ENCODE data around the gene PPP4R2. TPM values are rescaled to one million over a fixed set of nuclear protein-coding genes. Genes with fewer than 3 reads are reported as not detected.

The PPP4R2 gene
- total RNA-seq, 5 donors from 2014 or later (not counting 1 experiment from before 2014, with no cell fraction given) = 53.3 to 70.6 (median 61.3) TPM

DNA sequence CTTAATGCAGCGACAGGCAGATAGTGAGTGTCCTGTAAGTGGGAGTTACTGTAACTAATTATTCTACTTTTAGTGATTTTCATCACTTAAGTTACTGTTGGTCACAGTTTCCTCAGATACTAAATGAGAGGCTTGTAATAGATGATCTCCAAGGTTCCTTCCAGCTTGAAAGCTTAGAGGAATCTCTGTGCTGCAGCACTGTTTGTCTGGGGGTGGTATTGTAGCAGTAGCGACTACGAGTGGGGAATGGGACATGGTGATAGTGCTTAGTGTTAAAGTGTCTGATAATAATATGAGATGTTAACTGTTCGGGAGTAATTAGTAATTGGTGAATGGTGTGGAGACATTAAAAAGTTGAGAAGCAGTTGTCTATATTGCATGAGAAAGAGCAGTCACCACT is 12.4 kb downstream of the PPP4R2 start:
- Mint-ChIP-seq H3K9me3 (no peaks in the 10 kb centered on the region), H3K4me3 (peak overlapping the region in 2 of 3 donors; percentile 9 to 51), H3K4me1 (peaks cover 85 to 90% (median 90%) of the 10 kb centered on the region in 3 donors), H3K36me3 (peaks cover 63% of the 10 kb centered on the region), H3K27ac (peak overlapping the region; percentile 4 to 30), H3K27me3 (no peaks in the 10 kb centered on the region)
- Histone ChIP-seq H3K4me3 (ENCODE audit: control insufficient read depth in 1 of 2, extremely low read depth in 1 of 2, low read length in 1 of 2) (no peak overlapping the region), H3K36me3 (ENCODE audit: control insufficient read depth in 2 of 2, extremely low read depth in 1 of 2, insufficient read depth in 1 of 2, low read length in 1 of 2) (peaks cover 4 to 22% of the 10 kb centered on the region in 2 donors), H3K4me1 (ENCODE audit: control insufficient read depth in 1 of 2, extremely low read depth in 1 of 2, insufficient read depth in 2 of 2, low read length in 2 of 2) (peaks cover 15 to 27% of the 10 kb centered on the region in 2 experiments), H3K27ac (ENCODE audit: low read length) (no peak overlapping the region), H3K27me3 (replicated peaks in 1 of 2; ENCODE audit: control insufficient read depth in 2 of 2, extremely low read depth in 1 of 2, insufficient read depth in 2 of 2, low read length in 1 of 2) (no peaks in the 10 kb centered on the region), H3K9me3 (no peaks in the 10 kb centered on the region)
- DNase-seq (no peak), ATAC-seq (replicated peaks in 1 of 4) (no peak)
- ChIA-PET POLR2A (interaction anchor here in 1 of 2 donors (1.1 kb wide), 1 partner anchor 9 kb away, joined by 5 read pairs; no protein-coding TSS in a partner anchor), CTCF (interaction anchor here (0.5 to 0.6 kb wide), 3 partner anchors 28 to 1301 kb away, joined by 3 to 4 read pairs (median 3); no protein-coding TSS in a partner anchor)
- WGBS (ENCODE audit: insufficient coverage) = no CpG with 5 or more reads among the region's 4 CpGs

DNA sequence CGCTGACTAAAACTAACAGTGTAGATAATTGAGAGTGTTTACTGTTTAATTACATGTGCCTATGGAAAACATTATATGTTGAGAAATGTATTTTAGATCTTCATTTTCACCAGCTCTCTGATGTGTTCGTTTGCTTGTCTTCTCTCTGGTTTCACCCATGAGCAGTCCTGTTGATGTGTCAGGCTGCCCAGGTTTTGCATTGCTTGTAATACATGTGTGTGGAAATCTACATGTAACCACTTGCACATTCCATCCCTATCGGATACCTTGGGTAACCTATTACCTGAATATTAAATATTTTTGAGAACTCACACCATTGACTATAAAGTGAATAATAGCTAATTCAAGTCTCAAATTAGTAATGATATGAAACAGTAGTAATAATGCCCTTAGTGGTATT is 13.1 kb downstream of the PPP4R2 start:
- Mint-ChIP-seq H3K27me3 (no peaks in the 10 kb centered on the region), H3K36me3 (peaks cover 58% of the 10 kb centered on the region), H3K4me3 (peak overlapping the region in 1 of 3 donors; percentile 51), H3K4me1 (peaks cover 81 to 86% (median 83%) of the 10 kb centered on the region in 3 donors), H3K9me3 (no peaks in the 10 kb centered on the region), H3K27ac (peak overlapping the region in 1 of 2 donors; percentile 7)
- DNase-seq (no peak), ATAC-seq (replicated peaks in 1 of 4) (no peak)
- Histone ChIP-seq H3K36me3 (ENCODE audit: control insufficient read depth in 2 of 2, extremely low read depth in 1 of 2, insufficient read depth in 1 of 2, low read length in 1 of 2) (peaks cover 4 to 24% of the 10 kb centered on the region in 2 donors), H3K9me3 (no peaks in the 10 kb centered on the region), H3K4me1 (ENCODE audit: control insufficient read depth in 1 of 2, extremely low read depth in 1 of 2, insufficient read depth in 2 of 2, low read length in 2 of 2) (peaks cover 15 to 21% of the 10 kb centered on the region in 2 experiments), H3K27me3 (replicated peaks in 1 of 2; ENCODE audit: control insufficient read depth in 2 of 2, extremely low read depth in 1 of 2, insufficient read depth in 2 of 2, low read length in 1 of 2) (no peaks in the 10 kb centered on the region), H3K4me3 (ENCODE audit: control insufficient read depth in 1 of 2, extremely low read depth in 1 of 2, low read length in 1 of 2) (no peak overlapping the region), H3K27ac (ENCODE audit: low read length) (no peak overlapping the region)
- CTCF ChIA-PET = interaction anchor here in 1 of 2 donors (0.5 to 1.3 kb wide), 4 partner anchors 10 to 126 kb away, joined by 3 read pairs; no protein-coding TSS in a partner anchor
- no CpG with 5 or more reads among the region's 3 CpGs for WGBS (ENCODE audit: insufficient coverage)
- POLR2A ChIA-PET = interaction anchor here (0.6 to 1.0 kb wide), 2 partner anchors 63 to 1919 kb away, joined by 3 read pairs; no protein-coding TSS in a partner anchor

DNA sequence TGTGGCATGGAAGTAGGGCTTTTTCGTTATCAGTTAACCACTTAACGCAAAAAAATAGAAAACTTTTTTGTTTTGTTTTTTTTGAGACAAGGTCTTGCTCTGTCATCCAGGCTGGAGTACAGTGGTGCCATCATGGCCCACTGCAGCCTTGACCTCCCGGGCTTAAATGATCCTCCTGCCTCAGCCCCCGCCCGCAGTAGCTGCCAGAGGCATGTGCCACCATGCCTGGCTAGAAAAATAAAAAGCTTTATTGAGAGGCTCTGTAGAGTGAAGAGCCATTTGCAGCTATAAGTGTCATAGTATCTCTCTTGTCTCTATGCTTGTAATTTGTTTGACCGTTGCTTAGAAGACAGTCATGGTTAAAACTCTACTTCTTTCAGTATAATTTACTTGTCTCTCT is 13.5 kb downstream of the PPP4R2 start:
- no peak for ATAC-seq (replicated peaks in 1 of 4)
- H3K27me3 ChIP-seq (replicated peaks in 1 of 2; ENCODE audit: control insufficient read depth in 2 of 2, extremely low read depth in 1 of 2, insufficient read depth in 2 of 2, low read length in 1 of 2) = no peaks in the 10 kb centered on the region
- 100% methylated on average over 3 of the region's 6 CpGs for WGBS (ENCODE audit: insufficient coverage)
- H3K27ac ChIP-seq (ENCODE audit: low read length) = no peak overlapping the region
- no peaks in the 10 kb centered on the region for H3K27me3 Mint-ChIP-seq
- peaks cover 4 to 24% of the 10 kb centered on the region in 2 donors for H3K36me3 ChIP-seq (ENCODE audit: control insufficient read depth in 2 of 2, extremely low read depth in 1 of 2, insufficient read depth in 1 of 2, low read length in 1 of 2)
- peak overlapping the region in 1 of 3 donors; percentile 46 for H3K4me3 Mint-ChIP-seq
- H3K36me3 Mint-ChIP-seq = peaks cover 57% of the 10 kb centered on the region
- H3K4me3 ChIP-seq (ENCODE audit: control insufficient read depth in 1 of 2, extremely low read depth in 1 of 2, low read length in 1 of 2) = no peak overlapping the region
- H3K4me1 Mint-ChIP-seq = peaks cover 80 to 84% (median 81%) of the 10 kb centered on the region in 3 donors
- H3K27ac Mint-ChIP-seq = no peak overlapping the region
- ChIA-PET CTCF (interaction anchor here (0.7 to 1.3 kb wide), 4 partner anchors 11 to 46 kb away, joined by 3 read pairs; no protein-coding TSS in a partner anchor), POLR2A (interaction anchor here (0.6 to 1.0 kb wide), 3 partner anchors 13 to 1920 kb away, joined by 3 read pairs; no protein-coding TSS in a partner anchor)
- H3K9me3 Mint-ChIP-seq = no peaks in the 10 kb centered on the region
- peaks cover 15 to 21% of the 10 kb centered on the region in 2 experiments for H3K4me1 ChIP-seq (ENCODE audit: control insufficient read depth in 1 of 2, extremely low read depth in 1 of 2, insufficient read depth in 2 of 2, low read length in 2 of 2)
- no peaks in the 10 kb centered on the region for H3K9me3 ChIP-seq
- DNase-seq = no peak

DNA sequence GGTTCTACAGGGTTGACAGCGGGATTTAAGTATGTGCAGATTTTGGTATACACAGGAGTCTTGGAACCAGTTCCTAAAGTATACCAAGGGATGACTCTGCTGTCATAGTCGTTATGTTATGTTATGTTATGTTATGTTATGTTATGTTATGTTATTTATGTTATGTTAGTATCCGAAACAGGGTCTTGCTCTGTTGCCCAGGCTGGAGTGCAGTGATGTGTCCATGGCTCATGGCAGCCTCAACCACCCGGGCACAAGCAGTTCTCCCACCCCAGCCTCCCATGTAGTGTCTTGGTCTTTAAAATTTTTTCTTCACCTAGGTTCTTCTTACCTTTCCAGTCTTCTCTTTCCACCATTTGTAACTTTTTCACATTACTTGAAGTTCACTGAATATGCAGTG is 21.7 kb downstream of the PPP4R2 start:
- peak overlapping the region in 1 of 3 donors; percentile 9 for H3K4me3 Mint-ChIP-seq
- Histone ChIP-seq H3K4me3 (ENCODE audit: control insufficient read depth in 1 of 2, extremely low read depth in 1 of 2, low read length in 1 of 2) (no peak overlapping the region), H3K36me3 (ENCODE audit: control insufficient read depth in 2 of 2, extremely low read depth in 1 of 2, insufficient read depth in 1 of 2, low read length in 1 of 2) (peaks cover 0 to 4% of the 10 kb centered on the region in 2 donors), H3K27me3 (replicated peaks in 1 of 2; ENCODE audit: control insufficient read depth in 2 of 2, extremely low read depth in 1 of 2, insufficient read depth in 2 of 2, low read length in 1 of 2) (no peaks in the 10 kb centered on the region), H3K27ac (ENCODE audit: low read length) (no peak overlapping the region), H3K9me3 (no peaks in the 10 kb centered on the region), H3K4me1 (ENCODE audit: control insufficient read depth in 1 of 2, extremely low read depth in 1 of 2, insufficient read depth in 2 of 2, low read length in 2 of 2) (peaks cover 12 to 23% of the 10 kb centered on the region in 2 experiments)
- ATAC-seq (replicated peaks in 1 of 4) (no peak), DNase-seq (no peak)
- H3K9me3 Mint-ChIP-seq = no peaks in the 10 kb centered on the region
- POLR2A ChIA-PET = no interaction called here
- H3K4me1 Mint-ChIP-seq = peaks cover 68 to 75% (median 75%) of the 10 kb centered on the region in 3 donors
- CTCF ChIA-PET = no interaction called here
- no peaks in the 10 kb centered on the region for H3K27me3 Mint-ChIP-seq
- 86% methylated on average over 1 of the region's 4 CpGs for WGBS (ENCODE audit: insufficient coverage)
- no peak overlapping the region for H3K27ac Mint-ChIP-seq
- peaks cover 22% of the 10 kb centered on the region for H3K36me3 Mint-ChIP-seq

DNA sequence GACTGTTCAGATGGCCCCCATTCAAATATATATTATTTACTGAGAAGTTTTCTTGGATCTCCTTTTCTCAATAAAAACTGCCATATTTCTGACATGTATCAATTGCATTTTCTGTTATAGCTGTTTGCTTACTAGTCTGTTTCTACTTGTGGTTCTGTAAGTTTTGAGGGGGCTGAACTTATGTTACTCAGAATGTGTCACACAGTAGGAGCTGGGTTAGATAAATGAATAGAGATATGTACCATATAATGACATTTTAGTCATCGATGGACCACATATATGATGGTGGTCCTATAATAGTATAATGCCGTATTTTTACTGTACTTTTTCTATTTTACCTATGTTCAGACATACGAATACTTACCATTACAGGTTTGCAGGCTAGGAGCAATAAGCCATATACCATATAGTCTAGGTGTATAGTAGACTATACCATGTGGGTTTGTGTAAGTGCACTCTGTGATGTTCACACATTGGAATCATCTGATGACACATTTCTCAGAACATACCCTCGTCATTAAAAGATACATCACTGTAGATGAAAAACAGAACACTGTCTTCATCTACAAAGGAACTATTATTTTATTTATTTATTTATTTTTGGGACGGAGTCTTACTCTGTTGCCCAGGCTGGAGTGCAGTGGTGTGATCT is 22.3 kb downstream of the PPP4R2 start:
- Histone ChIP-seq H3K27ac (ENCODE audit: low read length) (no peak overlapping the region), H3K9me3 (no peaks in the 10 kb centered on the region), H3K4me3 (ENCODE audit: control insufficient read depth in 1 of 2, extremely low read depth in 1 of 2, low read length in 1 of 2) (no peak overlapping the region), H3K36me3 (ENCODE audit: control insufficient read depth in 2 of 2, extremely low read depth in 1 of 2, insufficient read depth in 1 of 2, low read length in 1 of 2) (peaks cover 0 to 4% of the 10 kb centered on the region in 2 donors), H3K4me1 (ENCODE audit: control insufficient read depth in 1 of 2, extremely low read depth in 1 of 2, insufficient read depth in 2 of 2, low read length in 2 of 2) (peaks cover 15 to 23% of the 10 kb centered on the region in 2 experiments), H3K27me3 (replicated peaks in 1 of 2; ENCODE audit: control insufficient read depth in 2 of 2, extremely low read depth in 1 of 2, insufficient read depth in 2 of 2, low read length in 1 of 2) (no peaks in the 10 kb centered on the region)
- H3K36me3 Mint-ChIP-seq = peaks cover 21% of the 10 kb centered on the region
- DNase-seq = no peak
- H3K27me3 Mint-ChIP-seq = no peaks in the 10 kb centered on the region
- ChIA-PET CTCF (interaction anchor here in 1 of 2 donors (0.8 kb wide), 1 partner anchor 37 kb away, joined by 3 read pairs; no protein-coding TSS in a partner anchor), POLR2A (interaction anchor here in 1 of 2 donors (0.5 kb wide), 1 partner anchor 711 kb away, joined by 8 read pairs; no protein-coding TSS in a partner anchor)
- H3K4me1 Mint-ChIP-seq = peaks cover 63 to 72% (median 71%) of the 10 kb centered on the region in 3 donors
- no peak for ATAC-seq (replicated peaks in 1 of 4)
- WGBS (ENCODE audit: insufficient coverage) = no CpG with 5 or more reads among the region's 5 CpGs
- no peak overlapping the region for H3K27ac Mint-ChIP-seq
- peak overlapping the region in 1 of 3 donors; percentile 9 for H3K4me3 Mint-ChIP-seq
- no peaks in the 10 kb centered on the region for H3K9me3 Mint-ChIP-seq

DNA sequence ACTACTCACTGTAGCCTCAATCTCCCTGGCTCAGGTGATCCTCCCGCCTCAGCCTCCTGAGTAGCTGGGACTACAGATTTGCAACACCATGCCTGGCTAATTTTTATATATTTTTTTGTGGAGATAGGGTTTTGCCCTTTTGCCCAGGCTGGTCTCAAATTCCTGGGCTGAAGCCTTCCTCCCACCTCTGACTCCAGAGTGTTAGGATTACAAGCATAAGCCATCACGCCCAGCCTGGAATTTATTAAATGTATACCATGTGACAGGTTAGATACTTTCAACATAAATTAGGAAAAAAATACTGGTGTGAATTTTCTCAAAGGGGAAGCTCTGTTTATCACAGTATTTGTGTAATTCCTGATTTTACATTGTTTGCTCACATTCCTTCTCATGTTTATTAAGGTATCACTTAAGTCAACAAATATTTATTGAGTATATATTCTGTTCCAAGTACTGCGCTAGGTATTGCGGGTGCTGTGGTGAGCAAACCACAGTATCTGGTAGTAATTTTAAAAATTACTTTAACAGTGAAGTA is 24.8 kb downstream of the PPP4R2 start:
- ChIA-PET POLR2A (interaction anchor here in 1 of 2 donors (0.6 to 0.7 kb wide), 3 partner anchors 35 to 626 kb away, joined by 3 to 7 read pairs (median 6); no protein-coding TSS in a partner anchor), CTCF (interaction anchor here in 1 of 2 donors (0.8 kb wide), 1 partner anchor 15 kb away, joined by 3 read pairs; no protein-coding TSS in a partner anchor)
- H3K27me3 ChIP-seq (replicated peaks in 1 of 2; ENCODE audit: control insufficient read depth in 2 of 2, extremely low read depth in 1 of 2, insufficient read depth in 2 of 2, low read length in 1 of 2) = no peaks in the 10 kb centered on the region
- H3K4me1 ChIP-seq (ENCODE audit: control insufficient read depth in 1 of 2, extremely low read depth in 1 of 2, insufficient read depth in 2 of 2, low read length in 2 of 2) = peaks cover 15 to 22% of the 10 kb centered on the region in 2 experiments
- no peaks in the 10 kb centered on the region for H3K9me3 Mint-ChIP-seq
- no peak overlapping the region for H3K4me3 Mint-ChIP-seq
- no CpG with 5 or more reads among the region's 4 CpGs for WGBS (ENCODE audit: insufficient coverage)
- no peak for ATAC-seq (replicated peaks in 1 of 4)
- no peaks in the 10 kb centered on the region for H3K9me3 ChIP-seq
- DNase-seq = no peak
- H3K36me3 Mint-ChIP-seq = peaks cover 15% of the 10 kb centered on the region
- H3K4me1 Mint-ChIP-seq = peaks cover 77 to 78% (median 78%) of the 10 kb centered on the region in 3 donors
- H3K27me3 Mint-ChIP-seq = no peaks in the 10 kb centered on the region
- no peaks in the 10 kb centered on the region for H3K36me3 ChIP-seq (ENCODE audit: control insufficient read depth in 2 of 2, extremely low read depth in 1 of 2, insufficient read depth in 1 of 2, low read length in 1 of 2)
- no peak overlapping the region for H3K4me3 ChIP-seq (ENCODE audit: control insufficient read depth in 1 of 2, extremely low read depth in 1 of 2, low read length in 1 of 2)
- H3K27ac ChIP-seq (ENCODE audit: low read length) = no peak overlapping the region
- H3K27ac Mint-ChIP-seq = peak overlapping the region in 1 of 2 donors; percentile 31

Measured in T-cell (primary cell).